Aorta (tissue), 5 donors: Measurements from ENCODE around the gene KCNT1. TPM values are rescaled to one million over a fixed set of nuclear protein-coding genes. Genes with fewer than 3 reads are reported as not detected.

Experiments used
- ATAC-seq: fragments of 200-7000 bp; cut with Tn5 transposase; one replicate; pipeline ENCODE4 v1.9.1; 2022; ENCODE audit warnings: moderate library complexity; ENCODE audit not compliant: low FRiP score
- DNase-seq, 2 donors: peaks; one replicate each; pipeline ENCODE4 v3.0.0-alpha.2; 2020
- H3K27ac ChIP-seq, 2 donors: one replicate each; pipeline ENCODE4 v1.5.1; 2013; ENCODE audit warnings: low read length in 2 of 2, mild to moderate bottlenecking in 2 of 2, moderate library complexity in 2 of 2, control low read depth in 1 of 2, inconsistent platforms in 1 of 2, low read depth in 1 of 2
- H3K27me3 ChIP-seq, 2 donors: one replicate each; pipeline ENCODE4 v1.6.1; 2013; ENCODE audit warnings: control low read depth in 1 of 2, low read length in 1 of 2, mild to moderate bottlenecking in 1 of 2, moderate library complexity in 1 of 2; ENCODE audit not compliant: insufficient read depth in 2 of 2, control insufficient read depth in 1 of 2
- H3K36me3 ChIP-seq, 2 donors: one replicate each; pipeline ENCODE4 v1.6.1; 2013; ENCODE audit warnings: control low read depth in 1 of 2, low read length in 1 of 2, mild to moderate bottlenecking in 1 of 2; ENCODE audit not compliant: insufficient read depth in 2 of 2, control insufficient read depth in 1 of 2
- H3K4me1 ChIP-seq, 2 donors: one replicate each; pipeline ENCODE4 v1.6.1; 2013; ENCODE audit warnings: low read length in 2 of 2, control low read depth in 1 of 2, mild to moderate bottlenecking in 1 of 2, moderate library complexity in 1 of 2; ENCODE audit not compliant: insufficient read depth in 2 of 2, control insufficient read depth in 1 of 2
- H3K4me3 ChIP-seq, 2 donors: one replicate each; pipeline ENCODE4 v1.5.1; 2013; ENCODE audit warnings: low read length in 2 of 2, control low read depth in 1 of 2, mild to moderate bottlenecking in 1 of 2
- H3K9me3 ChIP-seq: one replicate; pipeline ENCODE4 v1.6.1; 2013; ENCODE audit warnings: mild to moderate bottlenecking, low read length; ENCODE audit not compliant: control insufficient read depth
- WGBS, 2 donors: extraction: QIAGEN DNeasy Blood & Tissue Kit; methylation state at CpG; one replicate each; pipeline ENCODE4 v1.1.7; 2013; 5-methylcytosine and 5-hydroxymethylcytosine counted together
- intact Hi-C, 2 donors: fragments of 100-400 bp; cut with DNase I; formaldehyde crosslinking; loops; one replicate each; pipeline versions ENCODE4 v1.14.2 to v1.15.0; 2022
- polyA plus RNA-seq, 2 donors: library from polyadenylated mRNA; stranded (reverse); fragments of 200-250 nt; gene quantifications; one replicate each; pipeline ENCODE4 v1.2.3, GENCODE V29; 2013
- total RNA-seq, 2 donors: library from RNA; stranded (reverse); fragmentation: NEBNext Ultra II Directional; extraction: Animal tissue kit (Norgen Biotek cat#: 25700); gene quantifications; one replicate each; pipeline ENCODE4 v1.2.1, GENCODE V29; 2021
- donor health status: healthy with polysubstance abuse.
- donor health status: Bipolar disorder and iron deficiency.
- donor health status: DM: no; HTN: no; CAD: no.
- donor health status: DM: no; HTN: no; CAD: no.
- donor health status: DM: yes; HTN: yes; CAD: no.

KCNT1 gene
- total and polyA plus RNA-seq, 4 donors, result 0.16 to 0.78 TPM; not detected in 2

GRCh38 chr9:135749171-135750045 lies 47.4 kb downstream of the KCNT1 start:
- H3K36me3 ChIP-seq, result no peaks in the 10 kb centered on the region
- H3K27ac ChIP-seq, result no peak overlapping the region
- ATAC-seq, result no peak
- H3K4me3 ChIP-seq, result no peak overlapping the region
- no peaks in the 10 kb centered on the region for H3K27me3 ChIP-seq
- intact Hi-C loops, result no loop called here
- WGBS, 2 donors, result 84 to 85% methylated on average over 28 of the region's 28 CpGs
- H3K4me1 ChIP-seq, result no peaks in the 10 kb centered on the region
- no peaks in the 10 kb centered on the region for H3K9me3 ChIP-seq
- no peak for DNase-seq

DNA sequence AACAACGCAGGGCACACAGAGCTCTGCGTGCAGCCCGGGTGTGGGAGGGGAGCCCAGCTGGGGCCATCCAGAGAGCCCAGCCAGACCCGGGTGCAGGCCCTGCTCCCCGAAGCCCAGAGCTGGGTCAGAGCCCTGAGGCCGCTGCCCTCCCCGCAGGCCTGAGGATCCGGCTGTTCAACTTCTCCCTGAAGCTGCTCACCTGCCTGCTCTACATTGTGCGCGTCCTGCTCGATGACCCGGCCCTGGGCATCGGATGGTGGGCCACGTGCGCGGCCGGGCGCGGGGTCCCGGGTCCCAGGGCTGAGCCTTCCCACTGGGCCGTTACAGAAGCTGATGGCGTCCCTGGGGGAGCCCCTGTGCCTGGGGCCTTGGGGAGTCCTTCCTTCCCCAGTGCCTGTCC lies 48.8 kb downstream of the KCNT1 start:
- Histone ChIP-seq H3K4me1 (no peaks in the 10 kb centered on the region), H3K27me3 (no peaks in the 10 kb centered on the region), H3K4me3 (no peak overlapping the region), H3K36me3 (no peaks in the 10 kb centered on the region), H3K9me3 (peaks cover 5% of the 10 kb centered on the region), H3K27ac (no peak overlapping the region)
- WGBS, 2 donors, result 84 to 86% methylated on average over 22 of the region's 22 CpGs
- ATAC-seq (no peak), DNase-seq (no peak)
- intact Hi-C loops, result no loop called here

DNA sequence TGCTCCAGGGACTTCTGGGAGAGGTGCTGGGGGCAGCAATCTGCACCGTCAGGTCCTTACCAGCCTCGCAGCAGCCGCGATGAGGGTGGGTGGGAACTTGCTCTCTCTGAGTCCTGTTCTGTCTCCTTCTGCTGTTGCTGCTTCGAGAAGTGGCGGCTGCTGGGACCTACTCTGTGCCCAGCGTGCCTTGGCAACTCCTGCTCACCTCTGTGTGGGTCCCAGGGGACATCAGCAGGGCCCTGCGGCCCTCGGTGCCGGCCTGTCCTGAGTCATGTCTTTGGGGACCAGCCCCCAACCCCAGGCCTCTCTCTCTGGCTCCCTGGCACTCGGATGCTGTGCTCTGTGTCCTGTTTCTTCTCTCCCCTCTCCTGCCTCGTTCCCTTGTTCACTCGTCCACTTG lies 49.5 kb downstream of the KCNT1 start:
- no peaks in the 10 kb centered on the region for H3K4me1 ChIP-seq
- H3K9me3 ChIP-seq, result peaks cover 5% of the 10 kb centered on the region
- intact Hi-C loops, result no loop called here
- ATAC-seq, result no peak
- WGBS, 2 donors, result 58 to 60% methylated on average over 13 of the region's 13 CpGs
- H3K4me3 ChIP-seq, result no peak overlapping the region
- H3K36me3 ChIP-seq, result no peaks in the 10 kb centered on the region
- no peak for DNase-seq
- H3K27ac ChIP-seq, result no peak overlapping the region
- H3K27me3 ChIP-seq, result no peaks in the 10 kb centered on the region

- H3K4me3 ChIP-seq, result no peak overlapping the region
- peaks cover 5% of the 10 kb centered on the region for H3K9me3 ChIP-seq
- intact Hi-C loops, result no loop called here
- no peak for DNase-seq
- WGBS, 2 donors, result 92 to 96% methylated on average over 8 of the region's 8 CpGs
- no peaks in the 10 kb centered on the region for H3K4me1 ChIP-seq
- no peaks in the 10 kb centered on the region for H3K27me3 ChIP-seq
- no peak overlapping the region for H3K27ac ChIP-seq
- no peak for ATAC-seq
- H3K36me3 ChIP-seq, result no peaks in the 10 kb centered on the region
These were observed 50.6 kb downstream of the KCNT1 start for GRCh38 chr9:135752281-135753204.

- Histone ChIP-seq H3K4me3 (no peak overlapping the region), H3K27ac (no peak overlapping the region), H3K9me3 (peaks cover 5% of the 10 kb centered on the region), H3K4me1 (no peaks in the 10 kb centered on the region), H3K27me3 (no peaks in the 10 kb centered on the region), H3K36me3 (no peaks in the 10 kb centered on the region)
- no peak for ATAC-seq
- intact Hi-C loops, result no loop called here
- WGBS, 2 donors, result 80 to 81% methylated on average over 13 to 14 of the region's 14 CpGs
- DNase-seq, result no peak
These were observed 51.6 kb downstream of the KCNT1 start for GRCh38 chr9:135753391-135754105.

DNA sequence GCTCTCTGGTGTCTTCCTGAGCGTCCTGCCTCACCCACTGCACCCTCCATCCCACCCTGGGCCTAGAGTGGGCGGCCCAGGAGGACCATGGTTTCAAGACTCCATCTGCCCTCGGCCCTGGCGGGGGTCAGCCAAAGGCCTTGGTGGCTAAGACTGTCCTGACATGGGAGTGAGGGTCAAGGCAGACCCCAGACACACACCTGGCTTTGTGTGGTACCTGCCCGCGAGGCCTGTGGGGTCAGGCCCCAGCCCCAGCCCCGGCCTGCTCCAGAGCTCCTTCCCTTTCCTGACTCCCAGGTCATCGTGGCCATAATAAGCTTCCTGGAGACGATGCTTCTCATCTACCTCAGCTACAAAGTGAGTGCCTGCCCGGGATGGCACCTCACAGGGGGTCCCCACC lies 54.6 kb downstream of the KCNT1 start:
- intact Hi-C loops, result no loop called here
- Histone ChIP-seq H3K4me1 (no peaks in the 10 kb centered on the region), H3K27me3 (no peaks in the 10 kb centered on the region), H3K9me3 (peaks cover 5% of the 10 kb centered on the region), H3K36me3 (no peaks in the 10 kb centered on the region), H3K27ac (no peak overlapping the region), H3K4me3 (no peak overlapping the region)
- WGBS, 2 donors, result 93 to 96% methylated on average over 10 of the region's 10 CpGs
- ATAC-seq (no peak), DNase-seq (no peak)

GRCh38 chr9:135757356-135757755 lies 55.4 kb downstream of the KCNT1 start:
- WGBS, 2 donors, result 61 to 69% methylated on average over 14 of the region's 14 CpGs
- intact Hi-C loops, result no loop called here
- no peaks in the 10 kb centered on the region for H3K27me3 ChIP-seq
- no peak overlapping the region for H3K4me3 ChIP-seq
- no peak for DNase-seq
- H3K27ac ChIP-seq, result no peak overlapping the region
- H3K4me1 ChIP-seq, result no peaks in the 10 kb centered on the region
- H3K9me3 ChIP-seq, result peaks cover 5% of the 10 kb centered on the region
- H3K36me3 ChIP-seq, result no peaks in the 10 kb centered on the region
- no peak for ATAC-seq

GRCh38 chr9:135758056-135758455 lies 56.1 kb downstream of the KCNT1 start:
- Histone ChIP-seq H3K4me1 (no peaks in the 10 kb centered on the region), H3K9me3 (peaks cover 5% of the 10 kb centered on the region), H3K27me3 (no peaks in the 10 kb centered on the region), H3K27ac (no peak overlapping the region), H3K36me3 (no peaks in the 10 kb centered on the region), H3K4me3 (no peak overlapping the region)
- intact Hi-C loops, result no loop called here
- no peak for DNase-seq
- 89 to 97% methylated on average over 21 of the region's 21 CpGs for WGBS, 2 donors
- no peak for ATAC-seq
